ENCODE measurements around the gene CLCNKB.
"Not testable (repeated sequence)": the region's sequence is repeated elsewhere in the genome, so short reads cannot be mapped to it uniquely, and the experiment has no call there.

CLCNKB gene

GRCh38 chr1:16028237-16029002 is 15.2 kb upstream of the CLCNKB start:
- Histone ChIP-seq H3F3A (ENCODE audit: control insufficient read depth, insufficient read depth) (no peaks in the 10 kb centered on the region), H3K27ac (ENCODE audit: low read depth, low read length) (no peak overlapping the region), H3K36me3 (ENCODE audit: control insufficient read depth, low read length) (no peaks in the 10 kb centered on the region), H3K4me2 (ENCODE audit: low read length) (no peak overlapping the region), H3K4me3 (ENCODE audit: low read length) (no peak overlapping the region), H4K20me1 (ENCODE audit: control insufficient read depth, insufficient read depth, low read depth, low read length) (no peaks in the 10 kb centered on the region), H3K9me3 (ENCODE audit: control insufficient read depth, insufficient read depth, low read length) (no peaks in the 10 kb centered on the region), H3K4me1 (ENCODE audit: control insufficient read depth, low read length) (no peaks in the 10 kb centered on the region), H3K27me3 (ENCODE audit: control insufficient read depth, low read length) (no peaks in the 10 kb centered on the region; the same call in 1 of the 2 replicates), H3K9me2 (replicated peaks; ENCODE audit: control insufficient read depth, low read length) (no peaks in the 10 kb centered on the region), H3K79me2 (ENCODE audit: control insufficient read depth, low read length) (no peaks in the 10 kb centered on the region)
- no peak for TF ChIP-seq CTCF (IDR thresholded peaks at IDR 0.05; ENCODE audit: low read depth, low read length, poor library complexity, severe bottlenecking)
- no peak for TF ChIP-seq EZH2phosphoT487 (IDR thresholded peaks at IDR 0.05; ENCODE audit: borderline replicate concordance, low read length)

GRCh38 chr1:16029003-16029268 is 14.6 kb upstream of the CLCNKB start:
- H3K9me3 ChIP-seq (ENCODE audit: control insufficient read depth, insufficient read depth, low read length) = not testable (repeated sequence)

GRCh38 chr1:16029288-16029687 is 14.3 kb upstream of the CLCNKB start:
- Histone ChIP-seq H3K27ac (ENCODE audit: low read depth, low read length) (no peak overlapping the region), H3F3A (ENCODE audit: control insufficient read depth, insufficient read depth) (no peaks in the 10 kb centered on the region), H3K79me2 (ENCODE audit: control insufficient read depth, low read length) (no peaks in the 10 kb centered on the region), H3K4me2 (ENCODE audit: low read length) (no peak overlapping the region), H3K9me3 (ENCODE audit: control insufficient read depth, insufficient read depth, low read length) (no peaks in the 10 kb centered on the region), H3K4me3 (ENCODE audit: low read length) (no peak overlapping the region), H4K20me1 (ENCODE audit: control insufficient read depth, insufficient read depth, low read depth, low read length) (no peaks in the 10 kb centered on the region), H3K36me3 (ENCODE audit: control insufficient read depth, low read length) (no peaks in the 10 kb centered on the region), H3K27me3 (ENCODE audit: control insufficient read depth, low read length) (no peaks in the 10 kb centered on the region; the same call in 1 of the 2 replicates), H3K4me1 (ENCODE audit: control insufficient read depth, low read length) (no peaks in the 10 kb centered on the region), H3K9me2 (replicated peaks; ENCODE audit: control insufficient read depth, low read length) (no peaks in the 10 kb centered on the region)
- no peak for TF ChIP-seq EZH2phosphoT487 (IDR thresholded peaks at IDR 0.05; ENCODE audit: borderline replicate concordance, low read length)
- no peak for TF ChIP-seq CTCF (IDR thresholded peaks at IDR 0.05; ENCODE audit: low read depth, low read length, poor library complexity, severe bottlenecking)

More at GRCh38 chr1:16029003-16029268, 14.6 kb upstream of the CLCNKB start:
- H3F3A ChIP-seq (ENCODE audit: control insufficient read depth, insufficient read depth); H3K27me3 ChIP-seq (ENCODE audit: control insufficient read depth, low read length); H3K4me2 ChIP-seq (ENCODE audit: low read length); H3K79me2 ChIP-seq (ENCODE audit: control insufficient read depth, low read length); H3K9me2 ChIP-seq (replicated peaks; ENCODE audit: control insufficient read depth, low read length); H3K4me3 ChIP-seq (ENCODE audit: low read length); H3K27ac ChIP-seq (ENCODE audit: low read depth, low read length); H3K36me3 ChIP-seq (ENCODE audit: control insufficient read depth, low read length); H4K20me1 ChIP-seq (ENCODE audit: control insufficient read depth, insufficient read depth, low read depth, low read length); H3K4me1 ChIP-seq (ENCODE audit: control insufficient read depth, low read length): not testable (repeated sequence)

GRCh38 chr1:16031551-16031950 is 12.0 kb upstream of the CLCNKB start:
- no peak for TF ChIP-seq EZH2phosphoT487 (IDR thresholded peaks at IDR 0.05; ENCODE audit: borderline replicate concordance, low read length)
- no peak for TF ChIP-seq CTCF (IDR thresholded peaks at IDR 0.05; ENCODE audit: low read depth, low read length, poor library complexity, severe bottlenecking)
- H3K36me3 ChIP-seq (ENCODE audit: control insufficient read depth, low read length) = no peaks in the 10 kb centered on the region
- no peaks in the 10 kb centered on the region; the same call in 1 of the 2 replicates for H3K27me3 ChIP-seq (ENCODE audit: control insufficient read depth, low read length)
- no peak overlapping the region for H3K4me3 ChIP-seq (ENCODE audit: low read length)
- no peaks in the 10 kb centered on the region for H4K20me1 ChIP-seq (ENCODE audit: control insufficient read depth, insufficient read depth, low read depth, low read length)
- no peaks in the 10 kb centered on the region for H3K79me2 ChIP-seq (ENCODE audit: control insufficient read depth, low read length)
- no peaks in the 10 kb centered on the region for H3K9me3 ChIP-seq (ENCODE audit: control insufficient read depth, insufficient read depth, low read length)
- H3K27ac ChIP-seq (ENCODE audit: low read depth, low read length) = no peak overlapping the region
- H3K4me1 ChIP-seq (ENCODE audit: control insufficient read depth, low read length) = no peaks in the 10 kb centered on the region
- no peaks in the 10 kb centered on the region for H3F3A ChIP-seq (ENCODE audit: control insufficient read depth, insufficient read depth)
- H3K9me2 ChIP-seq (replicated peaks; ENCODE audit: control insufficient read depth, low read length) = no peaks in the 10 kb centered on the region
- no peak overlapping the region for H3K4me2 ChIP-seq (ENCODE audit: low read length)

All from DOHH2 (cell line).